Right renal cortex interstitium (tissue), 3 donors: ENCODE results near the gene C1QTNF1. TPM values are rescaled to one million over a fixed set of nuclear protein-coding genes. Genes with fewer than 3 reads are reported as not detected.

Source experiments
- DNase-seq, 3 donors: peaks; one replicate each; pipeline ENCODE4 v3.0.0-alpha.2; 2013; ENCODE audit warnings: low read depth in 3 of 3, low spot score in 2 of 3
- polyA plus RNA-seq, 3 donors: library from polyadenylated mRNA; unstranded; fragments of 120-200 nt; gene quantifications; one replicate each; pipeline ENCODE4 v1.2.1, GENCODE V29; 2013; ENCODE audit not compliant: insufficient read length in 3 of 3

Gene C1QTNF1
- 1 to 10 TPM; 1.5 to 2.7 (median 2.5) TPM for polyA plus RNA-seq

- no peak for DNase-seq
Observed at GRCh38 chr17:79023886-79024771, at the start of gene C1QTNF1. Gene C1QTNF1, plus strand, starts transcription at chr17:79024169. Its CDS starts 19,800 bp downstream, at chr17:79043969.

DNA sequence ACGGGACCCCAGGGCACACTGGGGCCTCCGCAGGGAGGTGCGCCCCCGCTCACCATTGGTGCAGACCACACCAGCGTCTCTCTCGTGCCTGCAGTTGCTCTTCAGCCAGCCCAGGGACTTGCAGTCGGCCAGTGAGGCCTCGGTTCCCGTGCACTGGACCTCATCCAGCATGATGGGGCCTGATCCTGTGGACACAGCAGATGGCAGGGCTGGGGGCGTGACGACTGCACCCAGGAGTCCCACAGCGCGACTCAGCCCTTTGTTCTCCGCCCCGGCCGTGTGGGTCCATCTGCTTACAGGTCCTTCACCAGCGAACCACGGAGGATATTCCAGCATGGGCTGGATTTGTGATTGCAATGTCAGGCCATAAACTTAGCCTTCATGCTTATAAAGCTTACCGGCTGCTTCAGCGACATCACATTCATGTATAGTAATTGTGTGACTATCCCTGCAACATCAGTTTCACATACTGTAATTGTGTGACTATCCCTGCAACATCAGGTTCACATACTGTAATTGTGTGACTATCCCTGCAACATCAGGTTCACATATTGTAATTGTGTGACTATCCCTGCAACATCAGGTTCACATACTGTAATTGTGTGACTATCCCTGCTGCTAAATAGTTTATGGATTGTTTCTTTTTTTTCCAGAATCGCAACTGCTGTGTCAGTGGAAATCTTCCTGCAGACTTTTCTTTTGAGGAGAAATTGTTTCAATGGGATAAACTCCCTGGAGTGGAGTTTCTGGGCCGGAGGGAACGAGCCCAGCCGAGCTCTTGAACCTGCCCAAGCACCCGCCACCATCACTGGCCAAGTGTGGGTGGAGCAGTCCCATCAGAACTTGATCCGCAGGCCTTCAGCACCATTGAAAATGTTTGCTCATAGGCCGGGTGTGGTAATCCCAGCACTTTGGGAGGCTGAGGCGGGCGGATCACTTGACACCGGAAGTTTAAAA lies 49.1 kb upstream of the C1QTNF1 start:
- DNase-seq = peak in 1 of 3 donors; percentile 57

GRCh38 chr17:78976907-78977680 lies 46.9 kb upstream of the C1QTNF1 start:
- DNase-seq = no peak

DNA sequence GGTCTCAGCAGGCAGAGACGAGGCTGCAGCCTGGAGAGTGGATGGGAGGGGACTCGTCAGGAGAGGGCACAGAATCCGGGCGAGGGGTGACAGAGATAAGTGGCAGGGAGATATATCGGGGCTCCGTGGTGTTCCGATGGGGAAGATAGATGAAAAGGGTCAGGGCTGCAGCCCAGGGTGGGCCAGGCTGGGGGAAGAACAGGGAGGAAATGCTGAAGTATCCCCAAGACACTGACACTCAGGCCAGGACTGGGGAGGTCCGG lies 46.4 kb upstream of the C1QTNF1 start:
- no peak for DNase-seq

- no peak for DNase-seq
Observed at GRCh38 chr17:78977997-78978973, 45.7 kb upstream of the C1QTNF1 start.

DNA sequence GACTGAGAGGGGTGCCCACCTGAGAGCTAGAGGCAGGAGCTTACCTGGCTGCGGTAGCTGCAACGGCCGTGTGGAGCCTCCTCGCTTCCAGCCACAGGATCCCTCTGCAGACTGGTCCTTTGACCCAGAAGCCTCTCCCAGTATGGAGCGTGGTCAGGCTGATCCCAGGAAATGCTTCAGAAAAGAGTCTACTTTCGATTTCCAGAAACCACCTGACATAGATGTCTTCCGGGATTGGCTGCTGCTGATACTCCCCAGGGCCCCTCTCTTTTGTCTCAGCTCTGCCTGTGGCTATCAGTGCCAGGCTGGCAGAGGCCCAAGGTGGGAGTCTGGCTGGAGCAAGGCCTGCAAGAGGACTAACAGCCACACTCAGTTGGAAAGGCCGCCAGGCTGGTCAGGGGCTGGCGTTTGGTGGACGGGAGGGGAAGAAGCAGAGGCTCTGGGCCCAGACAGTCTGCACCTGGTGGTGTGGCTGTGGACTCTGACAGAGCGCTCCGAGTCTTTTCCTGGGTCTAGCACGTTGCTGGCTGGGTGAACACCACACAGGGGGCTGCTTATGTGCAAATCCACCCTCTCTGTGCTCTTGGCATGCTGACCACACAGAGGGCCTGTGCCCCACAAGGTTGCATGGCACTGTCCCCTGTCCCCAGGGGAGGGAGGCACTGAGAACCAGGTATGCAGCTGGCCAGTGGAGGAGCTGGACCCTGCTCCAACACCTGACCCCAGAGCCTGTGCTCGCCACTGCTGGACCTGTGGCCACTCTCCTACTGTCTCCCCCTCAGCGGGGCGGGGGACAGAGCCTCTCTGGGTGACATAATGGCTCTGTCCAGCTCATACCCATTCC lies 44.0 kb upstream of the C1QTNF1 start, which contains the start of gene LGALS3BP:
TSS of gene LGALS3BP (minus strand) at position 144 of the 844 bp plus-strand sequence. CDS start 2,732 bp downstream, outside the sequence.
- no peak for DNase-seq

DNA sequence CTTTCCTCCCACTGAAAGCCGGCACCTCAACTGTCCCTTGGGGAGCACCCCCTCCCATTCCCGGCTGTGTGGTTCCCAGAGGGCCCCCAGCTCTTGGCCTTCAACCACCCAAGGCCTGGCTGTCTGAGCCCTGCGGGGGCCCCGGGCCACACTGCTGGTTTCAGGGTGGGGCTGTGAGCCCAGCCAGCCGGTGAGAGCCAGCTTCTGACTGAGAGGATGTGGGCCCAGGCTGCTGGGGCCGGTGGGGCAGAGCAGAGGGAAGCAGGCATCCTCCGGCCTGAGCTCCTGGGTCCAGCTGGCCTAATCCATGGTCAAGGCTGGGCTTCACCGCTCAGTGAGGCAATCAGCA lies 43.4 kb upstream of the C1QTNF1 start:
- DNase-seq = no peak

DNA sequence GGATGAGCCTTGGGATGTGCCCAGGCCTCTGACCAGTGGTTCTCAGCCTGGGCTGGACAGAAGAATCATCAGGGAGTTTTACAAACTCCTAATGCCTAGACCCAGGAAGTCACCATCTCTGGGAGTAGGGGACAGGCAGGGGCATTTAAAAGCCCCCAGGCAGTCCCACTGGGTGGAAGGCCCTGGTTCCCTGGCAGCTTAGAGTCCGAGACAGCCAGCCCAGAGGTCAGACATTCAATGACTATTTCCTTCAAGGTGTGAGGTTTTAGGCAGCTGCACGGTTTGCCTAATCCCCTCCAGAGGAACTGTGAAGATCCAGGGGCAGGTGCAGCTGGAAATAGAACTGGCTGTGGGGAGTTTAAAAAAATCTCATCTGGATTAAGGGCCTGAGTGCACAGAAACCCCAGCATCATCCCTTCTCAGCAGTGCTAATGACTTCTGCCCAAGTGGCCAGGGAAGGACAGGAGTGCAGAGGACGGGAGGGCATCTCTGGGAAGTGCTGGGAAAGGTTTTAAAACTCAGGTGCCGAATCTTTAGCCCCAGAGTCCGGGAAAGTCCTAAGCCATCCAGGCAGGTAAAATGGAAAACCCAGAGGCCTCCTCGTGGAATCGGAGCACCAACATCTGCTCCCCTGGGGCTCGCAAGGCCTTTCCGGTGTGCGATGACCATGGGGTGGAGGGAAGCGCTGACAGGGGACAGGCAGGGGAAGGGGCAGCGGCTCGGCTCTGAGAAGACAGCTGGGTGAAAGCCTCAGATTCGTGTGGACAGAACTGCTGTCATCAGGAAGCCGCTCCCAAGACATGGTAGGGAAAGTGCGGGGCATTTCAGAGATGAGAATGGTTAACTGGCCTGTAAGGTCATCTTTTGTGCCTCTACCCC lies 42.7 kb upstream of the C1QTNF1 start:
- no peak for DNase-seq

DNA sequence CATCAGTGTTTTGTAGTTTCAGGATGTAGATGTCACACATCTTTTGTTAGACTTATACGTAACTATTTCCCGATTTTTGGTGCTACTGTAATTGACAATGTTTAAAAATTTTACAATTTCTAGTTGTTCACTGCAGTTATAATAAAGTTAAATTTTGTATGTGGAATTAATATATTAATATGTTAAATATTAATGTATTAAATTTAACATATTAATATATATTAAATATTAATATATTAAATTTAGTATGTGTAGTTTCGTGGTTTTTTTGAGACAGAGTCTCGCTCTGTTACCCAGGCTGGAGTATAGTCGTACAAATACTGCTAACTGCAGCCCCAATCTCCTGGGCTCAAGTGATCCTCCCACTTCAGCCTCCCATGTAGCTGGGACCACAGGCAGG lies 38.6 kb upstream of the C1QTNF1 start:
- no peak for DNase-seq

- DNase-seq = no peak
Observed at GRCh38 chr17:78986048-78986648, 37.8 kb upstream of the C1QTNF1 start.

GRCh38 chr17:78986649-78987328 lies 37.2 kb upstream of the C1QTNF1 start:
- DNase-seq = no peak

- DNase-seq = no peak
Observed at GRCh38 chr17:78988152-78988551, 35.8 kb upstream of the C1QTNF1 start.

DNA sequence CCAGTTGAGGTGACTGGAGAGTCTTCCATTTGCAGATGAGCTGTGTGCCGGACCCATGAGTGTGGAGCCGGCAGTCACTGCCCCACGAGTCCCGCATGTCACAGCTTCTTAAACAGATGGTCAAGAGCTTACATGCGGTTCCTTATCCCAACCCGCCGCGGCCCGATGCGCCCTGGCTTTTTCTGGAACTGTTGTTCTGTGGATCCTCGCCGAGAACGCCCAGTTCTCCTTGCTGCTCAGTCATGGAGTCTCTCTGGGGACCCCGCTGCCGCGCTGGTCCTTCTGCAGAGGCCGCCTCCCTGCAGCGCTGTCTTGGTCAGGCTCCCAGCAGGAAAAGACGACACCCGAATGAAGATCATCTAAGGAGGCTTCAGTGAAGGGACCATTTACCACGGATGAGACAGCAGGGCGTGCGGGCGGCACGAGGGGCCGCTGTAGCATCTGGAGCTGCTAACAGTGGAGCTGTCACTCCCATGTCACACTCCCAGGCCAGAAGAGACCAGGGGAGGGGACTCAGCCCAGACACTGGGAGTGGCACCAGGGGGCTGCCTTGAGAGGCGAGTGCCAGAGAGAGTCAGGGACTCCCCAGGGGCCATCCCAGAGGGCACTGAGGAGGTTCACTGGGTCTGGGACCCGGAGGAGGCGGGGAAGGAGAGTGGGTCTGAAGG lies 33.5 kb upstream of the C1QTNF1 start:
- DNase-seq = no peak

- DNase-seq = no peak
Observed at GRCh38 chr17:78991017-78991738, 32.8 kb upstream of the C1QTNF1 start.

DNA sequence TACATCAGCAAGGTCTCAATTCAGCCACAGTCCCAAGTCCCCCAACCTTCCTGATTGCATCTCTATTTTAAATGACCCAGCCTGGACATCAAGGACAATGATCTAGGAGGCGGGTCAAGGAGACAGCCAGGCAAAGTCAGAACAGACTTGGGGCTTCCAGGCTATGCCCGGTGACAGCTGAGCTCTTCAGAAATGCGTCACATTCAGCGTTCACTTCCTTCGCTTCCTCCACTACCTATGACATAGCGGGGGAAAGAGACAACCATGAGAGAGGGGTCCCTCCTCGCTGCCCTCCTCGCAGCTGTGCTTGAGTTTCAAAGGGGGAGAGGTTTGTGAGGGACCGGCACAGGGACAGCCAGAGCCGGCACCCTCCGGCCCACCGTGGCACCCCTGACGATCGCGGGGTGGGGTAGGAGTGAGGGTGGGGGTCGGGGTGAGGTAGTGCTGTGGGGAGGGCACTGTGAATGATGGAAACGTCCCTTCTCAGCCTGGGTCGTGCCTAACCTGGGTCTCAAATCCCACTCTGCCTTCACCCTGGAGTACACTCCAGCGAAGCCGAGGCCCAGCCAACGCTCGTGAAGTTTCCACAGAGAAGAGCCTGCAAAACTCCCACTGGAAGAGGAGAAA lies 31.9 kb upstream of the C1QTNF1 start:
- DNase-seq = no peak
